Naive thymus-derived CD4-positive, alpha-beta T cell (primary cell): ENCODE measurements around the gene ARHGEF16. TPM values are rescaled to one million over a fixed set of nuclear protein-coding genes. Genes with fewer than 3 reads are reported as not detected.

ENCODE experiments used
- ATAC-seq: fragments of 150-1000 bp; cut with Tn5 transposase; 2 replicates; pipeline ENCODE4 v1.10.0; 2021; ENCODE audit warnings: mild to moderate bottlenecking, moderate library complexity
- CTCF ChIA-PET: fragments of 350-600 bp; sonication (Branson Sonifier 250); formaldehyde crosslinking; loops from one replicate; lab custom pipeline; 2021; ENCODE audit warnings: antibody characterized with exemption; lab: Charles Lee
- POLR2A ChIA-PET: fragments of 350-600 bp; sonication (Branson Sonifier 250); formaldehyde crosslinking; loops from one replicate; lab custom pipeline; 2021; ENCODE audit warnings: antibody characterized with exemption, inconsistent platforms; lab: Charles Lee
- DNase-seq, 9 donors: peaks; one replicate each; pipeline versions ENCODE4 v3.0.0 to v3.0.0-alpha.2; 2020 to 2022; ENCODE audit warnings: mixed read lengths in 1 of 9
- H3K27ac ChIP-seq: one replicate; pipeline ENCODE4 v1.7.0; 2013; ENCODE audit warnings: mild to moderate bottlenecking, low read depth, low read length, moderate library complexity
- H3K27me3 ChIP-seq, 2 donors: one replicate each; pipeline ENCODE4 v1.7.0; 2013; ENCODE audit warnings: low read length in 2 of 2, mild to moderate bottlenecking in 2 of 2, moderate library complexity in 2 of 2; ENCODE audit not compliant: control insufficient read depth in 2 of 2, insufficient read depth in 2 of 2
- H3K36me3 ChIP-seq, 3 experiments: 1 replicate in 2 of 3; 2 replicates in 1 of 3; pipeline ENCODE4 v1.7.0; 2013; ENCODE audit warnings: low read length in 3 of 3, mild to moderate bottlenecking in 3 of 3, moderate library complexity in 1 of 3; ENCODE audit not compliant: insufficient read depth in 3 of 3, control insufficient read depth in 2 of 3
- H3K4me1 ChIP-seq, 2 donors: one replicate each; pipeline ENCODE4 v1.7.0; 2013; ENCODE audit warnings: low read length in 2 of 2, mild to moderate bottlenecking in 2 of 2, moderate library complexity in 1 of 2; ENCODE audit not compliant: control insufficient read depth in 2 of 2, insufficient read depth in 2 of 2
- H3K4me3 ChIP-seq: 2 replicates; pipeline ENCODE4 v1.7.0; 2013; ENCODE audit warnings: mild to moderate bottlenecking, low read length
- H3K9me3 ChIP-seq, 3 experiments: 1 replicate in 2 of 3; 2 replicates in 1 of 3; pipeline ENCODE4 v1.7.0; 2013; ENCODE audit warnings: low read length in 3 of 3; ENCODE audit not compliant: control insufficient read depth in 2 of 3
- H3K27ac Mint-ChIP-seq, 9 donors: one replicate each; pipeline ENCODE4 v1.8.0; 2020 to 2022; ENCODE audit warnings: mixed read lengths in 9 of 9, mild to moderate bottlenecking in 8 of 9, moderate library complexity in 5 of 9, inconsistent platforms in 2 of 9
- H3K27me3 Mint-ChIP-seq, 5 donors: one replicate each; pipeline ENCODE4 v1.8.0; 2021 to 2022; ENCODE audit warnings: mixed read lengths in 5 of 5, mild to moderate bottlenecking in 1 of 5
- H3K36me3 Mint-ChIP-seq, 5 donors: one replicate each; pipeline ENCODE4 v1.8.0; 2020 to 2022; ENCODE audit warnings: mixed read lengths in 5 of 5, mild to moderate bottlenecking in 3 of 5, inconsistent platforms in 1 of 5
- H3K4me1 Mint-ChIP-seq, 7 donors: one replicate each; pipeline ENCODE4 v1.8.0; 2020 to 2022; ENCODE audit warnings: mixed read lengths in 7 of 7, mild to moderate bottlenecking in 3 of 7, inconsistent platforms in 1 of 7
- H3K4me3 Mint-ChIP-seq, 10 donors: one replicate each; pipeline ENCODE4 v1.8.0; 2020 to 2022; ENCODE audit warnings: mild to moderate bottlenecking in 10 of 10, mixed read lengths in 10 of 10, moderate library complexity in 6 of 10, inconsistent platforms in 2 of 10
- H3K9me3 Mint-ChIP-seq, 11 donors: one replicate each; pipeline ENCODE4 v1.8.0; 2020 to 2022; ENCODE audit warnings: mixed read lengths in 11 of 11, mild to moderate bottlenecking in 4 of 11, inconsistent platforms in 1 of 11, moderate library complexity in 1 of 11
- intact Hi-C, 2 donors: fragments of 100-400 bp; cut with micrococcal nuclease; formaldehyde crosslinking; loops; one replicate each; pipeline ENCODE4 v1.15.1; 2023
- polyA plus RNA-seq, 2 donors: library from polyadenylated mRNA; unstranded; fragments of 300-500 nt; fragmentation: Illumina TruSeq; gene quantifications; one replicate each; pipeline ENCODE4 v1.2.3, GENCODE V29; 2021
- total RNA-seq, 6 experiments: library from RNA in 5 of 6; stranded (reverse) in 5 of 6; gene quantifications; 1 replicate in 5 of 6; 2 replicates in 1 of 6; pipeline ENCODE4 v1.2.3 and lab custom pipeline; 2021 to 2026

Gene ARHGEF16
- total RNA-seq = under 1 TPM in 1 of 5 experiments, not detected in 4; 0.16 TPM
- polyA plus RNA-seq = not detected
- total RNA-seq (lab: John Stamatoyannopoulos, UW) = not detected

- Histone ChIP-seq H3K4me1 (peaks cover 9 to 11% of the 10 kb centered on the region in 2 donors), H3K27ac (no peak within 1 kb of the TSS), H3K4me3 (no peak within 1 kb of the TSS), H3K27me3 (peaks cover 0 to 11% of the 10 kb centered on the region in 2 donors), H3K36me3 (no peaks in the 10 kb centered on the region), H3K9me3 (no peaks in the 10 kb centered on the region)
- peaks cover 0 to 4% (median 0%) of the 10 kb centered on the region in 11 donors for H3K9me3 Mint-ChIP-seq
- POLR2A ChIA-PET = no interaction called here
- ATAC-seq = peak; percentile 28
- CTCF ChIA-PET = interaction anchor here (0.6 to 2.4 kb wide), 7 partner anchors 10 to 441 kb away, joined by 3 to 39 read pairs (median 6); no protein-coding TSS in a partner anchor
- peak in 7 of 9 donors; percentile 10 to 34 (median 24) for DNase-seq
- H3K36me3 Mint-ChIP-seq = no peaks in the 10 kb centered on the region
- H3K27me3 Mint-ChIP-seq = peaks cover 6 to 24% (median 15%) of the 10 kb centered on the region in 5 donors
- intact Hi-C loops = loop anchor here (1.0 kb wide), 4 partner anchors 29 to 270 kb away; no protein-coding TSS in a partner anchor
- H3K27ac Mint-ChIP-seq = peak within 1 kb of the TSS in 1 of 9 donors; percentile 72
- H3K4me3 Mint-ChIP-seq = peak within 1 kb of the TSS in 9 of 10 donors; percentile 42 to 81 (median 70)
- peaks cover 0 to 4% (median 0%) of the 10 kb centered on the region in 7 donors for H3K4me1 Mint-ChIP-seq
These were observed at the start of gene ARHGEF16 for GRCh38 chr1:3453891-3454810. Gene ARHGEF16, plus strand, starts transcription at chr1:3454665. Its CDS starts 8,420 bp downstream, at chr1:3463085.

DNA sequence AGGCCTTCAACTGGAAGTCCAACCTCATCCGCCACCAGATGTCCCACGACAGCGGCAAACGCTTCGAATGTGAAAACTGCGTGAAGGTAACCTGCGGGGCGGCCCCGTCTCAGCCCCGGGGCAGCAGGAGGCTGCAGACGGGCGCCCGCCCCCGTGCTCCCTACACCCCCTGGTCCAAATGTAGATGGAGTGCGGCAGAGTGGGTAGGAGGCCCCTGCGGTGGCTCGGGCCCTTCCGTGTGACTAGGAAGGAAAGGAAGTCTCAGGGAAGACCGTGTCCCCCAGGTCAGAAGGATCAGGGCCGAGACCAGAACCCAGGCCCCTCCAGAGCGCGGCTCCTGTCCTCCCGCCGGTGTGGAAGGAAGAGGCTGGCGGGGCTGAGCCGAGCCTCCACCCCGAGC, 49.7 kb upstream of the ARHGEF16 start:
- Histone ChIP-seq H3K36me3 (no peaks in the 10 kb centered on the region), H3K4me3 (no peak overlapping the region), H3K27me3 (no peaks in the 10 kb centered on the region), H3K27ac (no peak overlapping the region), H3K9me3 (no peaks in the 10 kb centered on the region), H3K4me1 (no peaks in the 10 kb centered on the region)
- Mint-ChIP-seq H3K4me3 (no peak overlapping the region), H3K36me3 (no peaks in the 10 kb centered on the region), H3K27ac (no peak overlapping the region), H3K9me3 (peaks cover 0 to 2% (median 0%) of the 10 kb centered on the region in 11 donors), H3K4me1 (peaks cover 0 to 2% (median 0%) of the 10 kb centered on the region in 7 donors), H3K27me3 (peaks cover 0 to 5% (median 0%) of the 10 kb centered on the region in 5 donors)
- intact Hi-C loops = no loop called here
- no peak for DNase-seq
- ChIA-PET POLR2A (no interaction called here), CTCF (no interaction called here)
- ATAC-seq = no peak

DNA sequence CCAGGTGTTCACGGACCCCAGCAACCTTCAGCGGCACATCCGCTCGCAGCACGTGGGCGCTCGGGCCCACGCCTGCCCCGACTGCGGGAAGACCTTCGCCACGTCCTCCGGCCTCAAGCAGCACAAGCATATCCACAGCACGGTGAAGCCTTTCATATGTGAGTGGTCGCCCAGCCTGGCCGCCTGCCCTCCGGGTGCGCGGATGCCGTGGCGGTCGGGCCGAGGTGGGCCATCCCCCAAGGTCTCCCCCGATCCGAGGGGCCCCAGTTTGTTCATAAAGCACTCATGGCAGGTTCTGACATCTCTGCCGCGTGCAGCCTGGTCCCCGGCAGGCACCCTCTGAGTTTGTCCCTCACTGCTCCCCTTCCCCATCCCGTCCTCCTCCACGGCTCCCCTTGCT, 49.0 kb upstream of the ARHGEF16 start:
- Histone ChIP-seq H3K9me3 (no peaks in the 10 kb centered on the region), H3K27ac (no peak overlapping the region), H3K4me1 (no peaks in the 10 kb centered on the region), H3K4me3 (no peak overlapping the region), H3K27me3 (no peaks in the 10 kb centered on the region), H3K36me3 (no peaks in the 10 kb centered on the region)
- peaks cover 0 to 2% (median 0%) of the 10 kb centered on the region in 11 donors for H3K9me3 Mint-ChIP-seq
- H3K36me3 Mint-ChIP-seq = no peaks in the 10 kb centered on the region
- ChIA-PET CTCF (no interaction called here), POLR2A (no interaction called here)
- H3K27me3 Mint-ChIP-seq = peaks cover 0 to 5% (median 0%) of the 10 kb centered on the region in 5 donors
- H3K4me1 Mint-ChIP-seq = peaks cover 0 to 2% (median 0%) of the 10 kb centered on the region in 7 donors
- no peak overlapping the region for H3K4me3 Mint-ChIP-seq
- DNase-seq (no peak), ATAC-seq (no peak)
- intact Hi-C loops = no loop called here
- no peak overlapping the region for H3K27ac Mint-ChIP-seq

GRCh38 chr1:3405974-3406867, 48.2 kb upstream of the ARHGEF16 start:
- ATAC-seq (no peak), DNase-seq (no peak)
- peaks cover 0 to 2% (median 0%) of the 10 kb centered on the region in 7 donors for H3K4me1 Mint-ChIP-seq
- no peaks in the 10 kb centered on the region for H3K36me3 Mint-ChIP-seq
- H3K27ac ChIP-seq = no peak overlapping the region
- H3K27me3 ChIP-seq = no peaks in the 10 kb centered on the region
- peaks cover 0 to 2% (median 0%) of the 10 kb centered on the region in 11 donors for H3K9me3 Mint-ChIP-seq
- peaks cover 0 to 5% (median 0%) of the 10 kb centered on the region in 5 donors for H3K27me3 Mint-ChIP-seq
- H3K36me3 ChIP-seq = no peaks in the 10 kb centered on the region
- H3K4me3 Mint-ChIP-seq = no peak overlapping the region
- H3K27ac Mint-ChIP-seq = no peak overlapping the region
- intact Hi-C loops = no loop called here
- POLR2A ChIA-PET = no interaction called here
- H3K9me3 ChIP-seq = no peaks in the 10 kb centered on the region
- CTCF ChIA-PET = no interaction called here
- no peak overlapping the region for H3K4me3 ChIP-seq
- no peaks in the 10 kb centered on the region for H3K4me1 ChIP-seq

GRCh38 chr1:3407021-3407420, 47.4 kb upstream of the ARHGEF16 start:
- Mint-ChIP-seq H3K4me1 (peaks cover 0 to 2% (median 0%) of the 10 kb centered on the region in 7 donors), H3K27ac (no peak overlapping the region), H3K4me3 (no peak overlapping the region), H3K27me3 (peaks cover 0 to 5% (median 0%) of the 10 kb centered on the region in 5 donors), H3K9me3 (peaks cover 0 to 2% (median 0%) of the 10 kb centered on the region in 11 donors), H3K36me3 (no peaks in the 10 kb centered on the region)
- DNase-seq (no peak), ATAC-seq (no peak)
- intact Hi-C loops = no loop called here
- Histone ChIP-seq H3K27ac (no peak overlapping the region), H3K36me3 (no peaks in the 10 kb centered on the region), H3K27me3 (no peaks in the 10 kb centered on the region), H3K4me3 (no peak overlapping the region), H3K4me1 (no peaks in the 10 kb centered on the region), H3K9me3 (no peaks in the 10 kb centered on the region)
- ChIA-PET CTCF (no interaction called here), POLR2A (no interaction called here)

GRCh38 chr1:3408751-3409266, 45.7 kb upstream of the ARHGEF16 start:
- ChIA-PET CTCF (no interaction called here), POLR2A (no interaction called here)
- Mint-ChIP-seq H3K4me3 (no peak overlapping the region), H3K4me1 (peaks cover 0 to 2% (median 0%) of the 10 kb centered on the region in 7 donors), H3K36me3 (no peaks in the 10 kb centered on the region), H3K9me3 (peaks cover 0 to 2% (median 0%) of the 10 kb centered on the region in 11 donors), H3K27ac (no peak overlapping the region), H3K27me3 (peaks cover 0 to 8% (median 0%) of the 10 kb centered on the region in 5 donors)
- H3K4me3 ChIP-seq = no peak overlapping the region
- DNase-seq (no peak), ATAC-seq (no peak)
- intact Hi-C loops = no loop called here
- no peaks in the 10 kb centered on the region for H3K9me3 ChIP-seq
- H3K27me3 ChIP-seq = no peaks in the 10 kb centered on the region
- no peaks in the 10 kb centered on the region for H3K36me3 ChIP-seq
- H3K27ac ChIP-seq = no peak overlapping the region
- H3K4me1 ChIP-seq = no peaks in the 10 kb centered on the region
